Neutrophil (primary cell): Measurements from ENCODE around the gene LRP3.
"Not testable (repeated sequence)": the region's sequence is repeated elsewhere in the genome, so short reads cannot be mapped to it uniquely, and the experiment has no call there.

ENCODE experiments used
- H3K27ac ChIP-seq: fragments of 200-600 bp; sonication (generic); 2 replicates; pipeline ENCODE4 v1.5.1; 2016; ENCODE audit warnings: mild to moderate bottlenecking, moderate library complexity
- H3K27me3 ChIP-seq: fragments of 200-600 bp; sonication (generic); 2 replicates; pipeline ENCODE4 v1.6.0; 2016; ENCODE audit warnings: mild to moderate bottlenecking
- H3K36me3 ChIP-seq: fragments of 200-600 bp; sonication (generic); 2 replicates; pipeline ENCODE4 v1.5.1; 2017
- H3K4me1 ChIP-seq, 2 experiments: fragments of 200-600 bp in 1 of 2; sonication (generic) in 1 of 2; 1 replicate in 1 of 2; 2 replicates in 1 of 2; pipeline versions ENCODE4 v1.5.1 to v1.6.1; 2013 to 2016; ENCODE audit warnings: low read depth in 1 of 2, low read length in 1 of 2, mild to moderate bottlenecking in 1 of 2, moderate library complexity in 1 of 2; ENCODE audit not compliant: control insufficient read depth in 1 of 2, insufficient read depth in 1 of 2
- H3K4me3 ChIP-seq, 2 experiments: fragments of 200-600 bp in 1 of 2; sonication (generic) in 1 of 2; 1 replicate in 1 of 2; 2 replicates in 1 of 2; pipeline ENCODE4 v1.5.1; 2013 to 2016; ENCODE audit warnings: low read depth in 1 of 2, low read length in 1 of 2, mild to moderate bottlenecking in 1 of 2, moderate library complexity in 1 of 2
- H3K9me3 ChIP-seq: fragments of 200-600 bp; sonication (generic); 2 replicates; pipeline ENCODE4 v1.5.1; 2016
- TF ChIP-seq, protein P1 (sequence below): fragments of 200-600 bp; sonication (generic); IDR thresholded peaks from 2 replicates; pipeline ENCODE4 v1.5.1; 2016; ENCODE audit warnings: antibody characterized with exemption

The LRP3 gene, protein sequence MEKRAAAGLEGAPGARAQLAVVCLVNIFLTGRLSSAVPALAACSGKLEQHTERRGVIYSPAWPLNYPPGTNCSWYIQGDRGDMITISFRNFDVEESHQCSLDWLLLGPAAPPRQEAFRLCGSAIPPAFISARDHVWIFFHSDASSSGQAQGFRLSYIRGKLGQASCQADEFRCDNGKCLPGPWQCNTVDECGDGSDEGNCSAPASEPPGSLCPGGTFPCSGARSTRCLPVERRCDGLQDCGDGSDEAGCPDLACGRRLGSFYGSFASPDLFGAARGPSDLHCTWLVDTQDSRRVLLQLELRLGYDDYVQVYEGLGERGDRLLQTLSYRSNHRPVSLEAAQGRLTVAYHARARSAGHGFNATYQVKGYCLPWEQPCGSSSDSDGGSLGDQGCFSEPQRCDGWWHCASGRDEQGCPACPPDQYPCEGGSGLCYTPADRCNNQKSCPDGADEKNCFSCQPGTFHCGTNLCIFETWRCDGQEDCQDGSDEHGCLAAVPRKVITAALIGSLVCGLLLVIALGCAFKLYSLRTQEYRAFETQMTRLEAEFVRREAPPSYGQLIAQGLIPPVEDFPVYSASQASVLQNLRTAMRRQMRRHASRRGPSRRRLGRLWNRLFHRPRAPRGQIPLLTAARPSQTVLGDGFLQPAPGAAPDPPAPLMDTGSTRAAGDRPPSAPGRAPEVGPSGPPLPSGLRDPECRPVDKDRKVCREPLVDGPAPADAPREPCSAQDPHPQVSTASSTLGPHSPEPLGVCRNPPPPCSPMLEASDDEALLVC

DNA sequence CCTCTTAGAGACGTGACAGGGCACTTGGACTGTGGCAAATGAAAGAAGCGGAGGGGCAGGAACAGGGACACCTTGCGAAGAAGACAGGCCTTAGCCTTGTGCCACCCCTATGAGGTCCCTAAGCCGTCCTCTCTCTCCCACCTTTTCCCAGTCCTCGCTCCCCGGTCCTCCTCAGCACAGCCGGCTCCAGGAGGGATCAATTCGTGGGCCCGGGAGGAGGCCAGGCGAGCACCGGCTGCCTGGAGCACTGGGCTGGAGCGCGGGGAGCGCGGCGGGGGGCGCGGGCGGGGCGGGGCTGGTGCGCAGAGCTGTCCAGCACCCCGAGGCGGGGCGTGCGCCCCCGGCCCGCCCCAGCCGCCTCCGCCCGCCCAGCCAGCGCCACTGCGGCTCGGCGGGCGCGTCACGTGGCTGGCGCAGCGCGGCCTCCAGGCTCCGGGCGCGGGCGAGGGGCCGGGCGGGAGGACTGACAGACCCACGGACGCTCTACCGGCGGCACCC, at the start of gene LRP3:
TSS of gene LRP3 (plus strand) at position 466 of the 498 bp plus-strand sequence. CDS start 456 bp downstream, outside the sequence.
- Histone ChIP-seq H3K4me3 (peak within 1 kb of the TSS; percentile 64 to 70), H3K27ac (peak within 1 kb of the TSS; percentile 78)

DNA sequence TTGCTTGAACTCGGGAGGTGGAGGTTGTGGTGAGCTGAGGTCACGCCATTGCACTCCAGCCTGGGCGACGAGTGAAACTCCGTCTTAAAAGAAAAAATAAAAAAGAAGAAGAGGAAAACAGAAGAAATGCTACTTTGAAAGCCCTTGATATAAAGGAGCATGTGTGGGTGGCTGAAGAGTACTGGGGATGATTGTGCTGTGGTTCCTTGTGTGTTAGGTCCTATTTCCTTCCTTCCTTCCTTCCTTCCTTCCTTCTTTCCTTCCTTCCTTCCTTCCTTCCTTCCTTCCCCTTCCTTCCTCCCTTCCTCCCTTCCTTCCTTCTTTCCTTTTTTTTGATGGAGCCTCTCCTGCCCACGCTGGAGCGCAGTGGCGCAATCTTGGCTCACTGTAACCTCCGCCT, 47.9 kb upstream of the LRP3 start:
- no peaks in the 10 kb centered on the region for H3K36me3 ChIP-seq
- no peaks in the 10 kb centered on the region for H3K9me3 ChIP-seq
- H3K27ac ChIP-seq: no peak overlapping the region
- no peaks in the 10 kb centered on the region for H3K27me3 ChIP-seq
- TF ChIP-seq, protein P1, sequence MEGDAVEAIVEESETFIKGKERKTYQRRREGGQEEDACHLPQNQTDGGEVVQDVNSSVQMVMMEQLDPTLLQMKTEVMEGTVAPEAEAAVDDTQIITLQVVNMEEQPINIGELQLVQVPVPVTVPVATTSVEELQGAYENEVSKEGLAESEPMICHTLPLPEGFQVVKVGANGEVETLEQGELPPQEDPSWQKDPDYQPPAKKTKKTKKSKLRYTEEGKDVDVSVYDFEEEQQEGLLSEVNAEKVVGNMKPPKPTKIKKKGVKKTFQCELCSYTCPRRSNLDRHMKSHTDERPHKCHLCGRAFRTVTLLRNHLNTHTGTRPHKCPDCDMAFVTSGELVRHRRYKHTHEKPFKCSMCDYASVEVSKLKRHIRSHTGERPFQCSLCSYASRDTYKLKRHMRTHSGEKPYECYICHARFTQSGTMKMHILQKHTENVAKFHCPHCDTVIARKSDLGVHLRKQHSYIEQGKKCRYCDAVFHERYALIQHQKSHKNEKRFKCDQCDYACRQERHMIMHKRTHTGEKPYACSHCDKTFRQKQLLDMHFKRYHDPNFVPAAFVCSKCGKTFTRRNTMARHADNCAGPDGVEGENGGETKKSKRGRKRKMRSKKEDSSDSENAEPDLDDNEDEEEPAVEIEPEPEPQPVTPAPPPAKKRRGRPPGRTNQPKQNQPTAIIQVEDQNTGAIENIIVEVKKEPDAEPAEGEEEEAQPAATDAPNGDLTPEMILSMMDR: no peak
- peaks cover 16 to 18% of the 10 kb centered on the region in 2 experiments for H3K4me1 ChIP-seq
- H3K4me3 ChIP-seq: no peak overlapping the region

More for the DNA sequence above, at the start of gene LRP3:
- Histone ChIP-seq H3K4me1 (peaks cover 42 to 43% of the 10 kb centered on the region in 2 experiments), H3K36me3 (peaks cover 13% of the 10 kb centered on the region), H3K27me3 (no peaks in the 10 kb centered on the region), H3K9me3 (no peaks in the 10 kb centered on the region)
- TF ChIP-seq, protein P1: no peak

DNA sequence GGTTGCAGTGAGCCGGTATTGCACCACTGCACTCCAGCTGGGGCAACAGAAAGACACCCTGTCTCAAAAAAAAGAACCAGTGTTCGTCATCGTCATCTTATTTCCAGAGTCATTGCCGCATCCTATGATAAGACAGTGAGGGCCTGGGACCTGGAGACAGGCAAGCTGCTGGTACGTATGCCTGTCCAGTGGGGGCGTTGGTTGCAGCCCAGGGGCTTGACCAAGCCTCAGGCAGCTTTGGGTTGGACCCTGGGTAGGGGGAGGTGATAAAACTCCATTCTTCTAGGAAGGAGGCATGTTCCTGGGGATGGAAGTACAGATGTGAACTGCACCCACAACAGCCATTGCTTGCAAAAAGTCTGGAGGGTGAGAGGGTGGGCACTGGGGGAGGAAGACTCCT, 46.6 kb upstream of the LRP3 start:
- H3K36me3 ChIP-seq: no peaks in the 10 kb centered on the region
- no peak overlapping the region for H3K27ac ChIP-seq
- no peaks in the 10 kb centered on the region for H3K27me3 ChIP-seq
- no peaks in the 10 kb centered on the region for H3K9me3 ChIP-seq
- TF ChIP-seq, protein P1: no peak
- no peak overlapping the region for H3K4me3 ChIP-seq
- H3K4me1 ChIP-seq: peaks cover 28 to 29% of the 10 kb centered on the region in 2 experiments

DNA sequence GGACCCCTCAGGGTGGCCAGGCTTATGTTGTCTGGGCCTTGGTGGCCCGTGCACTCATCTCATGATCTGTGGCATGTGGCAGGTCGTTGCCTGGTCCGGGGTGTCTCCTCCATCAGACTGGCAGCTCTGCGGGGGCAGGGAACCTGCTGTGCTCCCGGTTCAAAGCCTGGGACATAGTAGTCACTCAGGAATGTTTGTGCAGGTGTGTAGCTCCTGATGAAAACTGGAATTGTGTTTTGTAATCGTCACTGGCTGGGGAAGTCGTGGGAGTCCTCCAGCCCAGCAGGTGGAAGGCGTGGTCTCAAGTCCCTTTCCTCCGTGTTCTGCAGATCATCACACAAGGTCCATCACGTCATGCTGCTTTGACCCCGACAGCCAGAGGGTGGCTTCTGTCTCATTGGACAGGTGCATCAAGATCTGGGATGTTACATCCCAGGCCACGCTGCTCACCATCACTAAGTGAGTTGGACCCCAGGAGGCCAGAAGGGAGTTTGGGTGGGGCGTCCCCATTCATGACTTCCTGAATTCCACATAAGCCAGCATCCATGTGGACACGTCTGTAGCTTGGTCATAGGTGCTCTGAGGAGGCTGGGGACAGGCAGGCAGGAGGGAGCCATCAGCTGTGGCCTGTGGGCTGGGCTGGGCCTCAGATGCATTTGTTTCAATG, 43.1 kb upstream of the LRP3 start:
- Histone ChIP-seq H3K4me3 (no peak overlapping the region), H3K4me1 (peaks cover 22 to 24% of the 10 kb centered on the region in 2 experiments), H3K36me3 (no peaks in the 10 kb centered on the region), H3K27me3 (no peaks in the 10 kb centered on the region), H3K27ac (peak overlapping the region; percentile 63), H3K9me3 (no peaks in the 10 kb centered on the region)
- TF ChIP-seq, protein P1: no peak

DNA sequence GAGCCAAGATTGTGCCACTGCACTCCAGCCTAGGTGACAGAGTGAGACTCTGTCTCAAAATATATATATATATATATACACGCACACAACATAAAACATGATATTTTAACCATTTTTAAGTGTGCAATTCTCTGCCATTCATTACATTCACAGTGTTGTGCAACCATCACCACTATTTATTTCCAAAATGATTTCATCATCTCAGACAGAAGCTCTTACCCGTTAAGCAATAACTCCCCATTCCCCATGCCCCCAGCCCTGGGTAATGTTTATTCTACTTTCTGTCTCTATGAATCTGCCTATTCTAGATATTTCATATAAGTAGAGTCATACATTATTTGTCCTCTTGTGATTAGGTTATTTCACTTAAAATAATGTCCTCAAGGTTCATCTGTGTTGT, 42.0 kb upstream of the LRP3 start:
- Histone ChIP-seq H3K27ac (peak overlapping the region; percentile 63), H3K9me3 (no peaks in the 10 kb centered on the region), H3K4me3 (no peak overlapping the region), H3K4me1 (peaks cover 21 to 22% of the 10 kb centered on the region in 2 experiments), H3K36me3 (no peaks in the 10 kb centered on the region), H3K27me3 (no peaks in the 10 kb centered on the region)
- TF ChIP-seq, protein P1: no peak

DNA sequence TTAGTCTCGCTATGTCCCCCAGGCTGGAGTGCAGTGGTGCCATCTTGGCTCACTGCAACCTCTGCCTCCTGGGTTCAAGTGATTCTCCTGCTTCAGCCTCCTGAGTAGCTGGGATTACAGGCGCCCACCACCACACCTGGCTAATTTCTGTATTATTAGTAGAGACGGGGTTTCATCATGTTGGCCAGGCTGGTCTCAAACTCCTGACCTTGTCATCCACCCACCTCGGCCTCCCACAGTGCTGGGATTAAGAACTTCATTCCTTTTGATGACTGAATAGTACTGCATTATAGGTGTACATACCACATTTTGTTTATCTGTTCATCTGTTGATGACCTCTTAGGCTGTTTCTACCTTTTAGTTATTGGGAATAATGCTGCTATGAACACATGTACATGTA, 41.5 kb upstream of the LRP3 start:
- H3K4me1 ChIP-seq: peaks cover 21 to 23% of the 10 kb centered on the region in 2 experiments
- not testable (repeated sequence) for H3K9me3 ChIP-seq, H3K36me3 ChIP-seq, H3K4me3 ChIP-seq, H3K27me3 ChIP-seq
- H3K27ac ChIP-seq: peak overlapping the region; percentile 63

DNA sequence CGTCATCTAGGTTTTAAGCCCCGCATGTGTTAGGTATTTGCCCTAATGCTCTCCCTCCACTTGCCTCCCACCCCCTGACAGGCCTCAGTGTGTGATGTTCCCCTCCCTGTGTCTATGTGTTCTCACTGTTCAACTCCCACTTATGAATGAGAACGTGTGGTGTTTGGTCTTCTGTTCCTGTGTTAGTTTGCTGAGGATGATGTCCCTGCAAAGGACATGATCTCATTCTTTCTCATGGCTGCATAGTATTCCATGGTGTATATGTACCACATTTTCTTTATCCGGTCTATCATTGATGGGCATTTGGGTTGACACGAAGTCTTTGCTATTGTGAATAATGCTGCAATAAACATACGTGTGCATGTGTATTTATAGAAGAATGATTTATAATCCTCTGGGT, 39.8 kb upstream of the LRP3 start:
- H3K9me3 ChIP-seq, H3K27me3 ChIP-seq, H3K36me3 ChIP-seq, H3K27ac ChIP-seq, H3K4me3 ChIP-seq: not testable (repeated sequence)
- H3K4me1 ChIP-seq: peaks cover 38% of the 10 kb centered on the region in 2 experiments
